Mucosa of descending colon (tissue), 3 donors: ENCODE data around the gene MTFMT. TPM values are rescaled to one million over a fixed set of nuclear protein-coding genes. Genes with fewer than 3 reads are reported as not detected.

Experiments
- ATAC-seq: fragments of 200-7000 bp; cut with Tn5 transposase; one replicate; pipeline ENCODE4 v1.9.1; 2020; ENCODE audit warnings: mild to moderate bottlenecking, moderate library complexity
- DNase-seq, 3 donors: peaks; one replicate each; pipeline ENCODE4 v3.0.0-alpha.2; 2020
- H3K36me3 ChIP-seq: fragments of 200-600 bp; one replicate; pipeline ENCODE4 v1.8.0; 2021; ENCODE audit warnings: low read depth, mild to moderate bottlenecking
- H3K4me1 ChIP-seq: fragments of 200-600 bp; one replicate; pipeline ENCODE4 v1.8.0; 2021; ENCODE audit warnings: low read depth, mild to moderate bottlenecking
- H3K4me3 ChIP-seq: fragments of 200-600 bp; one replicate; pipeline ENCODE4 v1.8.0; 2021; ENCODE audit warnings: mild to moderate bottlenecking
- H3K9me3 ChIP-seq: fragments of 200-600 bp; one replicate; pipeline ENCODE4 v1.8.0; 2021; ENCODE audit warnings: mild to moderate bottlenecking
- intact Hi-C, 2 donors: fragments of 100-400 bp; cut with DNase I in 1 of 2; cut with micrococcal nuclease in 1 of 2; formaldehyde crosslinking; loops; one replicate each; pipeline versions ENCODE4 v1.11.0 to v1.11.1; 2022; cut with DNase I, micrococcal nuclease
- total RNA-seq, 3 donors: library from RNA; stranded (reverse); fragmentation: NEBNext Ultra II Directional in 2 of 3; extraction: Animal tissue kit (Norgen Biotek cat#: 25700) in 2 of 3; gene quantifications; one replicate each; pipeline versions ENCODE4 v1.2.1 to v1.2.4, GENCODE V29; 2021 to 2023
- TF ChIP-seq, protein P1 (sequence below): fragments of 200-600 bp; IDR thresholded peaks from one replicate; pipeline ENCODE4 v1.8.0; 2022; ENCODE audit warnings: antibody characterized with exemption, mild to moderate bottlenecking
- donor health status: DM: no; HTN: no; CAD: no; lungs with moderate emphysema.
- donor health status: DM: no; HTN: no; CAD: no.
- donor health status: DM: no; HTN: yes; CAD: no.

MTFMT gene
- total RNA-seq, 3 donors from 2014 or later: 17.5 to 24.0 (median 19.2) TPM

DNA sequence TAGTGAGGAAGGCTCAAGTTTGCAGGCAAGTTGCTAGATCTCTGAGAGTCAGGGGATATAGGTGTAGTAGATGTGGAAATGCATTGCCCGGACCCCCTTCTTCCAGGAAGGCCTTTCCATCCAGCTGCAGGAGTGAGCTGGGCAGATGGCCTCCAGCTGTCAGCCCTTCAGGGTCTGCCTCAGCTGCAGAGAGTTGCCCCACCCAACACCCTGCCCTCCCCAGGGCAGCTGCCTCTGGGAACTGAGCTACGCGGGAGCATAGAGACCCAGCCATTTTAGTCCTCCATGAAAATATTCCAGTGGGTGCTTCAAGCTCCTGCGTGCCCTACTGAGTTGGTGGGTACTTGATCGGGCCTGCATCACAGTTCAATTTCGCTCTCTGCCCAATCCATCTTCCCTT is 69.3 kb downstream of the MTFMT start:
- TF ChIP-seq, protein P1, sequence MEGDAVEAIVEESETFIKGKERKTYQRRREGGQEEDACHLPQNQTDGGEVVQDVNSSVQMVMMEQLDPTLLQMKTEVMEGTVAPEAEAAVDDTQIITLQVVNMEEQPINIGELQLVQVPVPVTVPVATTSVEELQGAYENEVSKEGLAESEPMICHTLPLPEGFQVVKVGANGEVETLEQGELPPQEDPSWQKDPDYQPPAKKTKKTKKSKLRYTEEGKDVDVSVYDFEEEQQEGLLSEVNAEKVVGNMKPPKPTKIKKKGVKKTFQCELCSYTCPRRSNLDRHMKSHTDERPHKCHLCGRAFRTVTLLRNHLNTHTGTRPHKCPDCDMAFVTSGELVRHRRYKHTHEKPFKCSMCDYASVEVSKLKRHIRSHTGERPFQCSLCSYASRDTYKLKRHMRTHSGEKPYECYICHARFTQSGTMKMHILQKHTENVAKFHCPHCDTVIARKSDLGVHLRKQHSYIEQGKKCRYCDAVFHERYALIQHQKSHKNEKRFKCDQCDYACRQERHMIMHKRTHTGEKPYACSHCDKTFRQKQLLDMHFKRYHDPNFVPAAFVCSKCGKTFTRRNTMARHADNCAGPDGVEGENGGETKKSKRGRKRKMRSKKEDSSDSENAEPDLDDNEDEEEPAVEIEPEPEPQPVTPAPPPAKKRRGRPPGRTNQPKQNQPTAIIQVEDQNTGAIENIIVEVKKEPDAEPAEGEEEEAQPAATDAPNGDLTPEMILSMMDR: no peak
- H3K4me1 ChIP-seq: no peaks in the 10 kb centered on the region
- no peaks in the 10 kb centered on the region for H3K9me3 ChIP-seq
- H3K4me3 ChIP-seq: no peak overlapping the region
- no peak for ATAC-seq
- intact Hi-C loops: no loop called here
- no peak for DNase-seq
- peaks cover 21% of the 10 kb centered on the region for H3K36me3 ChIP-seq

DNA sequence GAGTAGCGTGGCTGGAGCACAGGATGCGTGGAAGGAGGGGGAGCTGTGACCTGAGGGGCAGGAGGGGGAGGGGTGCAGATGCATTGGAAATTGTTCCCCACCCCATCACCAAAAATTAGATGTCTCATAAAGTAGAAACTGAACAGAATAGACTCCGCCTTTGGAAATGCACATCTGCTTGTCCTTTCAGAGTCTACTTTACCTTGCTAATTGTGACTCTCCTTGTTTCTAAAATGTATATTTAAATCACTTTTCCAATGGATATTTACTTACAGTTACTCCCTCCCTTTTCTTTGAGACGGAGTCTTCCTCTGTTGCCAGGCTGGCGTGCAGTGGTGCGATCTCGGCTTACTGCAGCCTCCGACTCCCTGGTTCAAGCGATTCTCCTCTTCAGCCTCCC is 70.3 kb downstream of the MTFMT start:
- TF ChIP-seq, protein P1: no peak
- ATAC-seq (no peak), DNase-seq (no peak)
- Histone ChIP-seq H3K4me1 (no peaks in the 10 kb centered on the region), H3K4me3 (no peak overlapping the region), H3K9me3 (no peaks in the 10 kb centered on the region), H3K36me3 (peaks cover 21% of the 10 kb centered on the region)
- intact Hi-C loops: no loop called here

DNA sequence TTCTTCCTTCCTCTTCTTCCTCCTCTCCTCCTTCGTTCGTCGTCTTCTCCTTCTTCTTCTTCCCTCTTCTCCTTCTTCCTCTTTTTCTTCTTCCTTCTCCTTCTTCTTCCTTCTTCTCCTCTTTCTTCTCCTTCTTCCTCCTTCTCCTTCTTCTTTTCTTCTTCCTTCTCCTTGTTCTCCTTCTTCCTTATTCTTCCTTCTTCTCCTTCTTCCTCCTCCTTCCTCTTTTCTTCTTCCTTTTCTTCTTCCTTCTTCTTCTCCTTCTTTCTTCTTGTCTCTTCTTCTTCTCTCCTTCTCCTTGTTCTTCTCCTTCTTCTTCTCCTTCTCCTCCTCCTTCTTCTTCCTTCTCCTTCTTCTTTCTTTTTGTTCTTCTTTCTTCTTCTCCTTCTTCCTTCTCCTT is 75.0 kb downstream of the MTFMT start:
- TF ChIP-seq, protein P1: no peak
- ATAC-seq (no peak), DNase-seq (no peak)
- Histone ChIP-seq H3K4me1 (no peaks in the 10 kb centered on the region), H3K9me3 (no peaks in the 10 kb centered on the region), H3K36me3 (peaks cover 3% of the 10 kb centered on the region), H3K4me3 (no peak overlapping the region)
- intact Hi-C loops: no loop called here

DNA sequence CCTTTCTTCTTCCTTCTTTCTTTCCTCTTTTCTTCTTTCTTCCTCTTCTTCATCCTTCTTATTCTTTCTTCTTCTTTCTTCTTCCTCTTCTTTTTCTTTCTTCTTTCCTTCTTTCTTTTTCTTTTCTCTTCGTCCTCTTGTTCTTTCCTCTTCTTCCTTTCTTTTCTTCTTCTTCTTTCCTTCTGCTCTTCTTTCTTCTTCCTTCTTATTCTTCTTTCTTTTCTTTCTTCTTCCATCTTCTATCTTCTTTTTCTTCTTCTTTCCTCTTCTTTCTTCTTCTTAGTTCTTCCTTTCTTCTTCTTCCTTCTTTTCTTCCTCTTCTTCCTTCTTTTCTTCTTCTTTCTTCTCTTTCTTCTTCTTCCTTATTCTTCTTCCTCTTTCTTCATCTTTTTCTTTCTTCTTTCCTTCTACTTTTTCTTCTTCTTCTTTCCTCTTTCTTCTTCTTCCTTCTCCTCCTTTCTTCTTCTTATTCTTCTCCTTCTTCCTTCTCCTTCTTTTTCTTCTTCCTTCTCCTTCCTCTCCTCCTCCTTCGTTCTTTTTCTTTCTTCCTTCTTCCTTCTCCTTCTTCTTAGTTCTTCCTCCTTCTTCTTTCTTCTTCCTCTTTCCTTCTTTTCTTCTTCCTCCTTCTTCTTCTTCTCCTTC is 77.5 kb downstream of the MTFMT start:
- DNase-seq: no peak
- intact Hi-C loops: no loop called here
- Histone ChIP-seq H3K9me3 (no peaks in the 10 kb centered on the region), H3K4me1 (no peaks in the 10 kb centered on the region), H3K36me3 (no peaks in the 10 kb centered on the region), H3K4me3 (no peak overlapping the region)
- TF ChIP-seq, protein P1: no peak
- ATAC-seq: no peak

Other genes with a start within 250 kb of the MTFMT start
- 10 to 100 TPM in 1 of 3 donors, 1 to 10 TPM in 2; 2.6 to 10.4 (median 5.0) TPM for gene PIF1, start 204.0 kb downstream of the MTFMT start, total RNA-seq
- gene PLEKHO2, start 187.7 kb downstream of the MTFMT start, total RNA-seq: 10 to 100 TPM in 2 of 3 donors, 1 to 10 TPM in 1; 5.8 to 38.9 (median 15.9) TPM
- 1 to 10 TPM; 1.4 to 6.7 (median 1.6) TPM for gene ANKDD1A, start 117.7 kb downstream of the MTFMT start, total RNA-seq
- gene SPG21, start 39.7 kb downstream of the MTFMT start, total RNA-seq: 10 to 100 TPM; 60.9 to 90.6 (median 65.9) TPM
- 100 to 1,000 TPM in 1 of 3 donors, 10 to 100 TPM in 2; 70.1 to 157 (median 76.2) TPM for gene SLC51B, start 15.7 kb upstream of the MTFMT start, total RNA-seq
- gene RASL12, start 38.4 kb upstream of the MTFMT start, total RNA-seq: 10 to 100 TPM in 1 of 3 donors, 1 to 10 TPM in 2; 2.7 to 29.7 (median 8.4) TPM
- under 1 TPM in 1 of 3 donors, not detected in 2; 0.09 TPM for gene KBTBD13, start 47.1 kb upstream of the MTFMT start, total RNA-seq
- gene UBAP1L, start 85.6 kb upstream of the MTFMT start, total RNA-seq: 1 to 10 TPM; 2.0 to 6.9 (median 3.9) TPM
- gene PDCD7, start 104.2 kb upstream of the MTFMT start, total RNA-seq: 10 to 100 TPM; 12.0 to 32.9 (median 13.4) TPM
- gene CLPX, start 155.7 kb upstream of the MTFMT start, total RNA-seq: 10 to 100 TPM; 39.4 to 51.5 (median 50.8) TPM
- gene CILP, start 181.8 kb upstream of the MTFMT start, total RNA-seq: 10 to 100 TPM in 2 of 3 donors, 1 to 10 TPM in 1; 2.7 to 14.7 (median 10.3) TPM